Effector memory CD4-positive, alpha-beta T cell (primary cell): Measurements from ENCODE around the gene DPPA3.

ENCODE experiments used
- DNase-seq, 3 donors: peaks; one replicate each; pipeline ENCODE4 v3.0.0-alpha.2; 2020
- H3K27ac ChIP-seq: 2 replicates; pipeline ENCODE4 v1.7.0; 2013; ENCODE audit warnings: mild to moderate bottlenecking, low read length, moderate library complexity; ENCODE audit not compliant: insufficient read depth, poor library complexity, severe bottlenecking
- H3K27me3 ChIP-seq: replicated peaks from 2 replicates; pipeline ENCODE4 v1.7.0; 2013; ENCODE audit warnings: mild to moderate bottlenecking, low read length; ENCODE audit not compliant: insufficient read depth, control insufficient read depth, poor library complexity, severe bottlenecking
- H3K36me3 ChIP-seq: 2 replicates; pipeline ENCODE4 v1.7.0; 2013; ENCODE audit warnings: mild to moderate bottlenecking, low read length, moderate library complexity; ENCODE audit not compliant: control insufficient read depth, insufficient read depth
- H3K4me1 ChIP-seq: 2 replicates; pipeline ENCODE4 v1.7.0; 2013; ENCODE audit warnings: low read length, mild to moderate bottlenecking; ENCODE audit not compliant: control insufficient read depth, insufficient read depth, poor library complexity, severe bottlenecking
- H3K4me3 ChIP-seq: 2 replicates; pipeline ENCODE4 v1.7.0; 2013; ENCODE audit warnings: low read length, low read depth, mild to moderate bottlenecking; ENCODE audit not compliant: insufficient read depth, poor library complexity, severe bottlenecking
- H3K9me3 ChIP-seq: 2 replicates; pipeline ENCODE4 v1.7.0; 2013; ENCODE audit warnings: mild to moderate bottlenecking, low read length, moderate library complexity; ENCODE audit not compliant: control insufficient read depth

Gene DPPA3

DNA sequence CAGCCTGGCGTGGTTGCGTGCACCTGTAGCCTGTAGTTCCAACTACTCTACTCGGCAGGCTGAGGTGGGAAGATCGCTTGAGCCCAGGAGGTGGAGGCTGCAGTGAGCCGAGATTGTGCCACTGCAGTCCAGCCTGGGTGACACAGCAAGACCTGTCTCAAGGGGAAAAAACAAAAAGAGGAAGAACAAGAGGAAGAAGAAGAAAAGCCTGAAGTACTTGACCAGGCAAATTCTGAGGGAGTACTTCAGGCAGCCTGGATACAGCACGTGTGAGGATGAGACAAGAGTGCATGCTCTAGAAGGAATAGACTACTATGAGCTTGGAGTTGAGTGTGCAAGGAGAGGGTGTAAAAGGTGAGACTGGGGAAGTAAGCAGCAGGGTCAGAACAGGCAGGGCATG is 17.4 kb upstream of the DPPA3 start:
- no peak for DNase-seq
- no peak overlapping the region for H3K4me3 ChIP-seq
- no peak overlapping the region for H3K27ac ChIP-seq
- no peaks in the 10 kb centered on the region for H3K36me3 ChIP-seq
- H3K4me1 ChIP-seq, result no peaks in the 10 kb centered on the region
- H3K9me3 ChIP-seq, result no peaks in the 10 kb centered on the region
- no peaks in the 10 kb centered on the region for H3K27me3 ChIP-seq

DNA sequence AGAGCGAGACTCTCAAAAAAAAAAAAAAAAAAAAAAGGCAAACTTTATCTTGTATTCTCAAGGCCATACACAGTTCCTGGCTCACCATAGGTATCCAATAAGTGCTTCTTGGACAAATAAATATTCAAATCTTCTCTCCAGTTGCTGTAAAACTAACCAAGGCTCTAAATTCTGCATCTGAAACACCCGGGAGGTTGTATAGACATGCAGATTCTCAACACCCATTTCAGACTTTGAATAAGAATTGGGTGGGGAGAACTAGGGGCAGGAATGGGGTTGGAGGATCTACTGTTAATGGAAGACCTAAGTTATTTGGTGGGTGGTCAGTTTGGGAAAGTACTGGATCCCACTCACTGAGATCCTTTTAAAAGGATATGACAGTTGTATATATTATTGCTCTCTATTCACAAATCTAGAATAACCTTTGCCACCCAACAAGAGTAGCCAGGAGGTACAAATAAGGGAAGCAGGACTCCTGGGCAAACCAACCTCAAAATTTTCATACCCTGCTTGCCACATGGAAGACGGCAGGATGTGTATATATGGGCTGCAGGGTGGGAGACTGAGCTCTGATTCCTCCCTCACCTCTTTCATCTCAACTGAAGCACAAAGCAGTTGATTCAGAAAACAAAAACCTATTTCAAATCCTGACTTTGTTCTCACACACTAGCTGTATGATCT is 16.5 kb upstream of the DPPA3 start:
- Histone ChIP-seq H3K36me3 (no peaks in the 10 kb centered on the region), H3K27me3 (no peaks in the 10 kb centered on the region), H3K4me3 (no peak overlapping the region), H3K27ac (no peak overlapping the region), H3K9me3 (no peaks in the 10 kb centered on the region), H3K4me1 (no peaks in the 10 kb centered on the region)
- no peak for DNase-seq

DNA sequence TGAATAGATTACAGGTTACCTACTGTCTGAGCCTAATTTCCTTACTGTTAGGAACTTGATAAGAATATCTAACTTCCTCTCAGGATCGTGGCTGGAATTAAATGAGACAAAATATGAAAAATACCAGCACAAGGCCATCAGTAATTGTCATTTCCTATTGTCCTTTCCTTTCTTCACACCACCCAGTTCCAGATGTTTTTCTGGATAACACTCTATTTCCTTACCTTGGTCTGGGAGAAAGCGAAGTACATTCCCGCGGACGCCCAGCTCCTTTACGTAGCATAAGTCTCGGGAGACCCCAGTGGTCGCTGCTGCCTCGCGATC is 16.0 kb upstream of the DPPA3 start:
- Histone ChIP-seq H3K9me3 (no peaks in the 10 kb centered on the region), H3K27ac (no peak overlapping the region), H3K4me3 (no peak overlapping the region), H3K4me1 (no peaks in the 10 kb centered on the region), H3K27me3 (no peaks in the 10 kb centered on the region), H3K36me3 (no peaks in the 10 kb centered on the region)
- DNase-seq, result no peak

DNA sequence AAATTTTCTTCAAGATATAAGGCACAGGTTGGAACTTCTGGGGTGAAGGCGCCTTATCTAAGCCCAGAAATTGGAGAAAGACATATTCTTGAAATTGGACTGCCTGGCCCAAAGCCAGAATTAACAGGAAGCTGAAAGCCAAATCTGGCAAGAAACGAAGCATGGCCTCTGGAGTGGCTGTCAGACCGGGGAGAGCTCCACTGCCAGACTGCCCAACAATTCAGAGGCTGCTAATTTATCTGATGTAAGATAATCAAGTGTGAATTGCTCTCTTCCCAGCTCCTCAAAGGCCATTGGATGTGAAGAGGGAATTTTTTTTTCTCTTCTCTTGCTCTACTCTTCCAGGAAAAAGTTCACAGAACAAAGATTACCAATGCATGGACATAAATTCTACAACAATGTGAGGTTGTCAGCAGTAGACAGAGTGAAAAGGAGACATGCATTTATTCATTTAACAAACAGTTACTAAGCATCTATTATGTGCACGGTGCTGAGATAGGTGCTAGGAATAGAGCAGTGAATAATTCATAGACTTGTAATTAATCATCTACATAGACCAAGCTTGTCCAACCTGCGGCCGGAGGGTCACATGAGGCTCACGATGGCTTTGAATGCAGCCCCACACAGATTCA is 15.6 kb upstream of the DPPA3 start, which contains the start of gene GDF3:
Gene GDF3, minus strand, starts transcription at position 210 of the 632 bp plus-strand sequence. Its CDS starts 47 bp downstream, at position 163.
- H3K27ac ChIP-seq, result no peak within 1 kb of the TSS
- DNase-seq, result no peak
- no peaks in the 10 kb centered on the region for H3K4me1 ChIP-seq
- no peaks in the 10 kb centered on the region for H3K36me3 ChIP-seq
- no peaks in the 10 kb centered on the region for H3K9me3 ChIP-seq
- no peak within 1 kb of the TSS for H3K4me3 ChIP-seq
- H3K27me3 ChIP-seq, result no peaks in the 10 kb centered on the region

DNA sequence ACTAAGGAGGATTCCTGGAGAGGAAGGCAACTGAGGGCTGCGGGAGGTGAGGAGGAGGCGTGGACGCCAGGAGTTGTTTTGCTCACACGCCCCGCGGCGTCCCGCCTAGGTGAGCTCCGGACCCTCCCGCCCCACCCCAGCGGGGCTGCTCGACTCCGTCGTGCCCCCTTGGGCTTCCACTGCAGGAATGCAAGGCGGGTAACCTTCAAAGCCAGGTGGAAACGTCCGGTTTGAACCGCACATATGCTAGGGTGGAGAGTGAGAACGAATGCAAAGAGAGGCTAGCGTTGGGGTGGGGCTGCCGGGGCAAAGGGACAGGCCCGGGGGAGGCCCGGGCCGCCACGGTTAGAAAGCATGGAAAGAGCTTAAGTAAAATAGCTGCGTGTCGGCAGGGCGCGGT is 5.4 kb upstream of the DPPA3 start:
- Histone ChIP-seq H3K36me3 (no peaks in the 10 kb centered on the region), H3K27me3 (no peaks in the 10 kb centered on the region), H3K27ac (no peak overlapping the region), H3K4me1 (no peaks in the 10 kb centered on the region), H3K9me3 (no peaks in the 10 kb centered on the region), H3K4me3 (no peak overlapping the region)
- DNase-seq, result no peak

DNA sequence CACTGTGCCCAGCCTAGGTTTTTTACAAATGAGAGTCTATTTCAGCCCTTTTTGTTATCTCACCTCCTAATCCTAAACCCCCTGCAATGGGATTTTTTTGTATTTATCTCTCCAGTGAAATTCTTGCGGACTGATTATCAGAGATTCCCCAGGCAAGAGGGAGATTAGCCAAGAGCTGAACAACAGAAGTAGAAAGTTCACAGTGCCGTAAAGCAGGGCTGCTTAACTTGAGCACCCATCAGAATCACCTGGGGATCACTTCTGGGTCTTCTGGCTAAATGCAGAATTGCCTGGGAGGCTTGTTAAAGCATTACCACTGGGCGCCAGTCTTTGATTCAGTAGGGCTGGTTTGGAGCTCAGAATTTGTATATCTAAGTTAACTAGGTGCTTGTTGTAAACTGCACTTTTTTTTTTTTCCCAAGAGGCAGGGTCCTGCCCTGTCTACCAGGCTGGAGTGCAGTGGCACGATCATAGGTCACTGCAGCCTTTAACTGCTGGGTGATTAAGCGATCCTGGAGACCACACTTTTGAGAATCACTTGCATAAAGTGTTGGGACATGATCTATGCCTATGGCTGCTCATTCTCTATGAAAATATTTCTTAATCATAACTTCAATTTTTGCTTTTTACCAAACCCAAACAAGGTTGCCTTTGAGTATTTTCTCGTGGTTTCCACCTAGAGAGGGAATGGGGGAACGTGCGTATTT is 1.1 kb upstream of the DPPA3 start:
- DNase-seq, result no peak
- Histone ChIP-seq H3K4me1 (no peaks in the 10 kb centered on the region), H3K9me3 (no peaks in the 10 kb centered on the region), H3K36me3 (no peaks in the 10 kb centered on the region), H3K4me3 (no peak overlapping the region), H3K27ac (no peak overlapping the region), H3K27me3 (no peaks in the 10 kb centered on the region)

DNA sequence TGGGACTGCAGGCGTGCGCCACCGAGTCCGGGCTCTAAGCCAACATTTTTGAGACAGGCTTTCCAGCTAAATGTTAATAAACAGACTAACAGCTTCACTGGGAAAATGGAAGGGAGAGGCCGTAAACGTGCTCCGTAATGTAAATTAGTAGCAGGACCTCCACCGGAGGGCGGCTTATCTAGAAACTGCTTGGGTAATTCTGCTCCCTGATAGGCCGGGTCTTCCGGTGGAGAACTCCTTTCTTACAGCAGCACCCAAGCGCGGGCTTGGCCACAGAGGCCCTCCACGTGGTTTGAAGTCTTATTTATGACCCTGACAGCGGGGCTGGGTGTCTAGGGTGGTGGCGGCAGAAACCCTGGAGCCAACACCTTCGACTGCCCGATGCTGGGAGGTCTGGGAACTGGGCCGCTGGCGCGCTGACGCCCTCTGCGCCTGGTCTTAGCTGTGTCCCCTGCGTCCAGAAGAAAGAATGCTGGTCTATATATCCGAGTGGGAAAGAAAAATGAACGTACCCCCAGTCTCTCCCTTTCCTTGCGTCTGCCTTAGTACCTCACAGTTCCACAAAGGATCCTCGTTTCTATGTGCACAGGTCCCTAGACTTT is 1.7 kb downstream of the DPPA3 start:
- DNase-seq, result no peak
- H3K27ac ChIP-seq, result no peak overlapping the region
- H3K27me3 ChIP-seq, result no peaks in the 10 kb centered on the region

DNA sequence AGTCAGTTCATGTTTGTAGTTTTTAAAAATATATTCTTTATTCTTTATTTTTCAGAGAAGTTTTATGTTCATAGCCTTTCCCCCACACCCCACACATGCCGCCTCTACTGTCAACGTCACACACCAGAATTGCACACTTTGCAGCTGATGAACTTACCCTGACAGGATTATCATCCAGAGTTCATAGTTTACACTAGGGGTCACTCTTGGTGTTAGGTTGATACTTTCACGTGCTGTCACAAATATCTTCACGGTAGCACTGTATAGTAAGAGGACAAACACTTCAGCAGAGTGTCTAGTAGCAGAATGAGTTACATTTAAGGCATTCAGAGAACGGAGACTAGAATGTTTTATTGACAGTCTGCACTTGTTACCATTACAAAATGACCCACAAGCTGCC is 5.1 kb downstream of the DPPA3 start:
- Histone ChIP-seq H3K4me1 (no peaks in the 10 kb centered on the region), H3K27ac (no peak overlapping the region), H3K27me3 (no peaks in the 10 kb centered on the region), H3K9me3 (no peaks in the 10 kb centered on the region), H3K4me3 (no peak overlapping the region), H3K36me3 (no peaks in the 10 kb centered on the region)
- no peak for DNase-seq

More for the DNA sequence above, 1.7 kb downstream of the DPPA3 start:
- Histone ChIP-seq H3K36me3 (no peaks in the 10 kb centered on the region), H3K4me3 (no peak overlapping the region), H3K4me1 (no peaks in the 10 kb centered on the region), H3K9me3 (no peaks in the 10 kb centered on the region)

DNA sequence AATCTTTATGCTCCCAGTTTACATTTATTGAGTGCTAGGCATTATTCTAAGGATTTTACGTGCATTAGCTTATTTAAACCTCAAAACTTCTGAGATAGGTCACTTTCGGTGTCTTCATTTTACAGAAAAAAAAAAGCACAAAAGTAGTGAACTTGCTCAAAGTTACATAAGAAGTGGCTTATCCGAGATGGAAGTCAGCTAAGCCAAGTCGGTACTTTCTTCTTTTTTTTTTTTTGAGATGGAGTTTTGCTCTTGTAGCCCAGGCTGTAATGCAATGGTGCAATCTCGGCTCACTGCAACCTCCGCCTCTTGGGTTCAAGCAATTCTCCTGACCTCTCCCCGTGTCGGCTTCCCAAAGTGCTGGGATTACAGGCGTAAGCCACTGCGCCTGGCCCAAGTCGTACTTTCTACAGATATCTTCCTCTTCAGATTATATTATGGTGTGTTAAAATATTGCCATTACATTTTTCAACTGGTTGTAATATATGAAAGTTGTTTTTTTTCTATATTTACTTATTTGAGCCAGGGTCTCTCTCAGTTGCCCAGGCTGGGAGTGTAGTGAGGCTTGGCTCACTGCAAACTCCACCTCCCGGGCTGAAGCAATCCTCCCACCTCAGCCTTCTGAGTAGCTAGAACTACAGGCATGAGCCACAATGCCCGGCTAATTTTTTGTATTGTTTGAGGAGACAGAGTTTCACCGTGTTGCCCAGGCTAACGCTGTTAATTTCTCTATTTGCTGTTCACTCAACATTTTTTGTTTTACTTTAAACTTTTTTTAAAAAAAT is 8.9 kb downstream of the DPPA3 start:
- no peak for DNase-seq
- H3K9me3 ChIP-seq, result no peaks in the 10 kb centered on the region
- no peak overlapping the region for H3K27ac ChIP-seq
- H3K27me3 ChIP-seq, result no peaks in the 10 kb centered on the region
- no peaks in the 10 kb centered on the region for H3K36me3 ChIP-seq
- H3K4me1 ChIP-seq, result no peaks in the 10 kb centered on the region
- no peak overlapping the region for H3K4me3 ChIP-seq
